Transverse colon (tissue), 3 donors: Measurements from ENCODE around the gene RFWD3.

Experiments used
- EP300 ChIP-seq: sonication (generic); formaldehyde crosslinking; IDR thresholded peaks from one replicate; pipeline ENCODE4 v1.6.1; 2017; ENCODE audit warnings: antibody characterized with exemption, low read depth
- POLR2AphosphoS5 ChIP-seq, 3 donors: sonication (generic); formaldehyde crosslinking; IDR thresholded peaks; one replicate each; pipeline ENCODE4 v1.6.1; 2016; ENCODE audit warnings: antibody characterized with exemption in 3 of 3

- no peak for TF ChIP-seq POLR2AphosphoS5 (IDR thresholded peaks at IDR 0.05)
- no peak for TF ChIP-seq EP300
These were observed 5.6 kb downstream of the RFWD3 start for GRCh38 chr16:74661064-74661463.
